OCI-LY7 (cell line): ENCODE data around the gene AUTS2. TPM values are rescaled to one million over a fixed set of nuclear protein-coding genes. Genes with fewer than 3 reads are reported as not detected.

Experiments used
- BruUV-seq: library from RNA; stranded (reverse); fragments of 400-500 nt; replicated peaks from 2 replicates; lab custom pipeline; 2021; lab: Mats Ljungman, UMichigan
- CTCF ChIA-PET: fragments of 300-600 bp; sonication (Branson Sonifier 250); formaldehyde crosslinking; loops from one replicate; lab custom pipeline; 2022; ENCODE audit warnings: antibody characterized with exemption; ENCODE audit not compliant: unreplicated experiment; lab: Charles Lee
- POLR2A ChIA-PET: fragments of 300-600 bp; sonication (Branson Sonifier 250); formaldehyde crosslinking; loops from one replicate; lab custom pipeline; 2022; ENCODE audit warnings: antibody characterized with exemption; lab: Charles Lee
- DNase-seq: peaks from one replicate; pipeline ENCODE4 v3.0.0-alpha.2; 2015; ENCODE audit warnings: low spot score
- H2AFZ ChIP-seq: fragments of 200-600 bp; sonication (generic), shearing (Covaris generic); 2 replicates; pipeline ENCODE4 v1.6.1; 2014; ENCODE audit warnings: mild to moderate bottlenecking, antibody characterized with exemption, low read length, moderate library complexity
- H3K27ac ChIP-seq: fragments of 200-600 bp; sonication (generic); 2 replicates; pipeline ENCODE4 v1.5.1; 2014; ENCODE audit warnings: mixed run types, low read depth, mild to moderate bottlenecking, moderate library complexity, low read length, inconsistent platforms; ENCODE audit not compliant: poor library complexity, severe bottlenecking
- H3K36me3 ChIP-seq: fragments of 200-600 bp; sonication (generic); 2 replicates; pipeline ENCODE4 v1.6.1; 2014; ENCODE audit warnings: mild to moderate bottlenecking, antibody characterized with exemption, low read length, moderate library complexity, mixed read lengths; ENCODE audit not compliant: insufficient read depth
- H3K4me1 ChIP-seq: fragments of 200-600 bp; sonication (generic); 2 replicates; pipeline ENCODE4 v1.5.1; 2014; ENCODE audit warnings: mild to moderate bottlenecking, low read length; ENCODE audit not compliant: insufficient read depth, poor library complexity, severe bottlenecking
- H3K4me2 ChIP-seq: fragments of 200-600 bp; sonication (generic); 2 replicates; pipeline ENCODE4 v1.6.1; 2014; ENCODE audit warnings: mild to moderate bottlenecking, low read length
- H3K4me3 ChIP-seq: fragments of 200-600 bp; sonication (generic); 2 replicates; pipeline ENCODE4 v1.5.1; 2014; ENCODE audit warnings: mild to moderate bottlenecking, low read depth, low read length; ENCODE audit not compliant: poor library complexity, severe bottlenecking
- H3K79me2 ChIP-seq: fragments of 200-600 bp; sonication (generic); 2 replicates; pipeline ENCODE4 v1.6.1; 2016; ENCODE audit warnings: low read depth, mild to moderate bottlenecking, low read length, moderate library complexity, mixed read lengths; ENCODE audit not compliant: insufficient read depth
- H3K9me2 ChIP-seq: fragments of 200-600 bp; sonication (generic); 2 replicates; pipeline ENCODE4 v1.6.1; 2016; ENCODE audit warnings: mild to moderate bottlenecking, low read length, mixed read lengths; ENCODE audit not compliant: insufficient read depth
- H3K9me3 ChIP-seq: fragments of 200-600 bp; sonication (generic); 2 replicates; pipeline ENCODE4 v1.6.1; 2014; ENCODE audit warnings: mild to moderate bottlenecking, mixed run types, low read length, mixed read lengths
- H4K20me1 ChIP-seq: fragments of 200-600 bp; sonication (generic); 2 replicates; pipeline ENCODE4 v1.6.1; 2014; ENCODE audit warnings: mild to moderate bottlenecking, antibody characterized with exemption, low read length, moderate library complexity, mixed read lengths; ENCODE audit not compliant: insufficient read depth
- CTCF ChIP-seq: fragments of 200-600 bp; sonication (generic); conservative IDR thresholded peaks from 2 replicates; pipeline ENCODE4 v1.5.1; 2014; ENCODE audit warnings: mild to moderate bottlenecking, antibody characterized with exemption, low read length, moderate library complexity, mixed read lengths
- EZH2phosphoT487 ChIP-seq: fragments of 200-600 bp; sonication (generic); IDR thresholded peaks from 2 replicates; pipeline ENCODE4 v1.6.1; 2018; ENCODE audit warnings: low read depth, borderline replicate concordance, mild to moderate bottlenecking, mixed run types, antibody characterized with exemption, low read length, moderate library complexity, mixed read lengths
- intact Hi-C: fragments of 100-400 bp; cut with micrococcal nuclease; formaldehyde crosslinking; loops from one replicate; pipeline ENCODE4 v1.10.0; 2022; ENCODE audit not compliant: unreplicated experiment
- total RNA-seq, 2 experiments: library from RNA; depleted of rRNA in 1 of 2; stranded (reverse); fragments of >200 nt in 1 of 2; shearing (Covaris generic) in 1 of 2; gene quantifications; 2 replicates each; pipeline ENCODE4 v1.2.3, GENCODE V29; 2014 to 2022

AUTS2 gene
- total RNA-seq, 2 experiments from 2014 or later, result 37.9 to 78.5 TPM

- Histone ChIP-seq H3K4me3 (no peak overlapping the region), H2AFZ (no peak overlapping the region), H3K4me2 (no peak overlapping the region), H3K27ac (no peak overlapping the region), H4K20me1 (0 out of 2 replicates have a peak, but pooled peaks cover 3% of the 10 kb centered on the region), H3K36me3 (no peaks in the 10 kb centered on the region), H3K9me3 (no peaks in the 10 kb centered on the region), H3K79me2 (peaks cover 79% of the 10 kb centered on the region; the same call in 1 of the 2 replicates), H3K9me2 (no peaks in the 10 kb centered on the region), H3K4me1 (peaks cover 68% of the 10 kb centered on the region)
- BruUV-seq, result no TSS peak
- CTCF ChIA-PET, result no interaction called here
- no peak for TF ChIP-seq EZH2phosphoT487
- TF ChIP-seq CTCF, result no peak
- no peak for DNase-seq
- POLR2A ChIA-PET, result interaction anchor here (0.6 to 0.7 kb wide), 3 partner anchors 59 to 960 kb away, joined by 3 to 5 read pairs (median 3); no protein-coding TSS in a partner anchor
- intact Hi-C loops, result loop anchor here (5.0 kb wide), 2 partner anchors 62 to 157 kb away; no protein-coding TSS in a partner anchor
Measured at GRCh38 chr7:69759373-69759772, 161.1 kb downstream of the AUTS2 start.

GRCh38 chr7:69761290-69761922, 163.1 kb downstream of the AUTS2 start:
- Histone ChIP-seq H3K9me2 (no peaks in the 10 kb centered on the region), H3K4me1 (peaks cover 48% of the 10 kb centered on the region), H3K4me2 (no peak overlapping the region), H4K20me1 (0 out of 2 replicates have a peak, but pooled peaks cover 3% of the 10 kb centered on the region), H3K9me3 (no peaks in the 10 kb centered on the region), H3K4me3 (no peak overlapping the region), H3K79me2 (peaks cover 78% of the 10 kb centered on the region; the same call in 1 of the 2 replicates), H3K36me3 (no peaks in the 10 kb centered on the region), H2AFZ (no peak overlapping the region), H3K27ac (no peak overlapping the region)
- DNase-seq, result no peak
- TF ChIP-seq CTCF, result no peak
- TF ChIP-seq EZH2phosphoT487, result no peak
- intact Hi-C loops, result no loop called here
- POLR2A ChIA-PET, result interaction anchor here (0.6 to 1.1 kb wide), 3 partner anchors 11 to 234 kb away, joined by 3 to 7 read pairs (median 4); no protein-coding TSS in a partner anchor
- CTCF ChIA-PET, result no interaction called here
- no TSS peak for BruUV-seq
